WTC11 (cell line): Measurements from ENCODE around the gene TEX19. TPM values are rescaled to one million over a fixed set of nuclear protein-coding genes. Genes with fewer than 3 reads are reported as not detected.

Source experiments
- ATAC-seq: fragments of 200-7000 bp; cut with Tn5 transposase; 2 replicates; pipeline ENCODE4 v1.10.0; 2021; ENCODE audit warnings: mild to moderate bottlenecking, moderate library complexity
- CTCF ChIA-PET: fragments of 300-600 bp; sonication (Branson Sonifier 250); formaldehyde crosslinking; loops from one replicate; lab custom pipeline; 2021; ENCODE audit warnings: antibody characterized with exemption; lab: Charles Lee
- POLR2A ChIA-PET: fragments of 350-600 bp; sonication (Branson Sonifier 250); formaldehyde crosslinking; loops from one replicate; lab custom pipeline; 2021; ENCODE audit warnings: antibody characterized with exemption; lab: Charles Lee
- DNase-seq: peaks from one replicate; pipeline ENCODE4 v3.0.0; 2021; ENCODE audit warnings: low spot score
- H3K27ac Mint-ChIP-seq: 2 replicates; pipeline ENCODE4 v1.8.0; 2021; ENCODE audit warnings: mixed read lengths
- H3K27me3 Mint-ChIP-seq: 2 replicates; pipeline ENCODE4 v1.8.0; 2021; ENCODE audit warnings: low read depth, mild to moderate bottlenecking, moderate library complexity, mixed read lengths
- H3K36me3 Mint-ChIP-seq: 2 replicates; pipeline ENCODE4 v1.8.0; 2021; ENCODE audit warnings: mixed read lengths
- H3K4me1 Mint-ChIP-seq: 2 replicates; pipeline ENCODE4 v1.8.0; 2022; ENCODE audit warnings: mixed read lengths
- H3K4me3 Mint-ChIP-seq: 2 replicates; pipeline ENCODE4 v1.8.0; 2021; ENCODE audit warnings: mild to moderate bottlenecking, moderate library complexity, mixed read lengths
- H3K9me3 Mint-ChIP-seq: 2 replicates; pipeline ENCODE4 v1.8.0; 2021; ENCODE audit warnings: mixed read lengths
- IRF2 ChIP-seq: sonication (generic); formaldehyde crosslinking; IDR thresholded peaks from 2 replicates; pipeline ENCODE4 v1.8.0; 2022; ENCODE audit warnings: low read depth, missing genetic modification reagents, borderline replicate concordance
- NFATC4 ChIP-seq: fragments of 250-450 bp; sonication (Bioruptor Pico); IDR thresholded peaks from 2 replicates; pipeline ENCODE4 v1.9.0; 2021; ENCODE audit warnings: mild to moderate bottlenecking
- NFE2L1 ChIP-seq: sonication (generic); formaldehyde crosslinking; IDR thresholded peaks from 2 replicates; pipeline ENCODE4 v1.8.1; 2023; ENCODE audit warnings: missing genetic modification reagents
- OVOL2 ChIP-seq: fragments of 250-450 bp; sonication (Bioruptor Pico); IDR thresholded peaks from 2 replicates; pipeline ENCODE4 v1.9.0; 2021; ENCODE audit warnings: mild to moderate bottlenecking, borderline replicate concordance
- PRRX2 ChIP-seq: fragments of 250-450 bp; sonication (Bioruptor Pico); IDR thresholded peaks from 2 replicates; pipeline ENCODE4 v1.8.0; 2021; ENCODE audit warnings: mild to moderate bottlenecking
- ZNF219 ChIP-seq: sonication (generic); formaldehyde crosslinking; IDR thresholded peaks from 2 replicates; pipeline ENCODE4 v1.8.0; 2023; ENCODE audit warnings: missing genetic modification reagents, mild to moderate bottlenecking, borderline replicate concordance
- ZNF263 ChIP-seq: sonication (generic); formaldehyde crosslinking; IDR thresholded peaks from 2 replicates; pipeline ENCODE4 v1.8.1; 2022; ENCODE audit warnings: low read depth, mild to moderate bottlenecking, moderate library complexity, missing genetic modification reagents
- total RNA-seq: library from RNA; stranded (reverse); gene quantifications from 3 replicates; pipeline ENCODE4 v1.2.3, GENCODE V29; 2021
- TF ChIP-seq, protein P1 (sequence below): sonication (generic); formaldehyde crosslinking; IDR thresholded peaks from 2 replicates; pipeline ENCODE4 v1.8.1; 2023; ENCODE audit warnings: mild to moderate bottlenecking, missing genetic modification reagents, borderline replicate concordance
- TF ChIP-seq, protein P2 (sequence below): sonication (generic); formaldehyde crosslinking; IDR thresholded peaks from 2 replicates; pipeline ENCODE4 v1.8.1; 2022; ENCODE audit warnings: missing genetic modification reagents, borderline replicate concordance
- TF ChIP-seq, protein P3 (sequence below): sonication (generic); formaldehyde crosslinking; IDR thresholded peaks from 2 replicates; pipeline ENCODE4 v1.8.0; 2022; ENCODE audit warnings: mild to moderate bottlenecking, missing genetic modification reagents
- TF ChIP-seq, protein P4 (sequence below): sonication (generic); formaldehyde crosslinking; IDR thresholded peaks from 2 replicates; pipeline ENCODE4 v1.8.1; 2023; ENCODE audit warnings: mild to moderate bottlenecking, missing genetic modification reagents
- TF ChIP-seq, protein P5 (sequence below): fragments of 200-600 bp; IDR thresholded peaks from 2 replicates; pipeline ENCODE4 v1.8.0; 2022; ENCODE audit warnings: antibody characterized with exemption
- TF ChIP-seq, protein P6 (sequence below): fragments of 250-450 bp; sonication (Bioruptor Pico); IDR thresholded peaks from 2 replicates; pipeline ENCODE4 v1.9.0; 2021; ENCODE audit warnings: mild to moderate bottlenecking, borderline replicate concordance

Gene TEX19
- total RNA-seq, 1 experiment from 2014 or later = 1.4 TPM

DNA sequence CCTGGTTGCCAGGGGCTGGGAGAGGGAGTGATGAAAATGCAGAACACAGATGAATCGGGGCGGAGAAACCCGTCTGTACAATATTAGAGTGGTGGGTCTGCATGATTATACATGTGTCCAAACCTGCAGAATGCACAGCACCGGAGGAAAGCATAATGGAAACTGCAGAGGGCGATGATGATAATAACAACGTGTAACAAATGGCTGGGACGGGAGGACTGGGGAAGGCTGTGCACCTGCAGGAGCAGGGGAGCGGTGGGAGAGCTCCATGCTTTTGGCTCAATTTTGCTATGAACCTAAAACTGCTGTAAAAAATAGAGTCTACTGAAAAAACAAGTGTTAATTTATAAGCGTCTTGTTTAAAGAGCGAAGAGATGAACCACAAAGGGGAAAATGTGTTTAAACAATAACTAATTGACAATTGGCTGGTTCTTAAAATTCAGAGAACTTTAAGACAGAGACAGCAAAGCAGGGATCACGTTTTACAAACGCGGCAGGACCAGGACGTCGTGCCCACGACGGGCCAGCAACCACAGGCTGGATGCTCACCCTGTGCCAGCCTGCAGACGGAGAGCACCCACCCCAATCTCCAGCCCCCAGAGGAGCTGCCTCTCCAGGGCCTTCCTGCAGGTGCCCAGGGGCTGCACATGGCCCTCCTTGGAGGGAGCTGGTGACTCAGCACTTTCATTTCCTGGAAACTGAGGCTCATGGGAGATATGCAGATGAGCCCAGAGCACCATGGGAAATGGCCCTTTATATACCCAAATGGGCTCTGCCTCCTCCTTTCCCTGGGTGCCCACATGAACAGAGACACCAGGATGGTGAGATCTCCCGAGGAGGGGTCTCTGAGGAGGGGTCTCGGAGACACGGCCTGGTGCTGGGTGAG, at the start of gene TEX19 (continued):
- TF ChIP-seq, protein P1, sequence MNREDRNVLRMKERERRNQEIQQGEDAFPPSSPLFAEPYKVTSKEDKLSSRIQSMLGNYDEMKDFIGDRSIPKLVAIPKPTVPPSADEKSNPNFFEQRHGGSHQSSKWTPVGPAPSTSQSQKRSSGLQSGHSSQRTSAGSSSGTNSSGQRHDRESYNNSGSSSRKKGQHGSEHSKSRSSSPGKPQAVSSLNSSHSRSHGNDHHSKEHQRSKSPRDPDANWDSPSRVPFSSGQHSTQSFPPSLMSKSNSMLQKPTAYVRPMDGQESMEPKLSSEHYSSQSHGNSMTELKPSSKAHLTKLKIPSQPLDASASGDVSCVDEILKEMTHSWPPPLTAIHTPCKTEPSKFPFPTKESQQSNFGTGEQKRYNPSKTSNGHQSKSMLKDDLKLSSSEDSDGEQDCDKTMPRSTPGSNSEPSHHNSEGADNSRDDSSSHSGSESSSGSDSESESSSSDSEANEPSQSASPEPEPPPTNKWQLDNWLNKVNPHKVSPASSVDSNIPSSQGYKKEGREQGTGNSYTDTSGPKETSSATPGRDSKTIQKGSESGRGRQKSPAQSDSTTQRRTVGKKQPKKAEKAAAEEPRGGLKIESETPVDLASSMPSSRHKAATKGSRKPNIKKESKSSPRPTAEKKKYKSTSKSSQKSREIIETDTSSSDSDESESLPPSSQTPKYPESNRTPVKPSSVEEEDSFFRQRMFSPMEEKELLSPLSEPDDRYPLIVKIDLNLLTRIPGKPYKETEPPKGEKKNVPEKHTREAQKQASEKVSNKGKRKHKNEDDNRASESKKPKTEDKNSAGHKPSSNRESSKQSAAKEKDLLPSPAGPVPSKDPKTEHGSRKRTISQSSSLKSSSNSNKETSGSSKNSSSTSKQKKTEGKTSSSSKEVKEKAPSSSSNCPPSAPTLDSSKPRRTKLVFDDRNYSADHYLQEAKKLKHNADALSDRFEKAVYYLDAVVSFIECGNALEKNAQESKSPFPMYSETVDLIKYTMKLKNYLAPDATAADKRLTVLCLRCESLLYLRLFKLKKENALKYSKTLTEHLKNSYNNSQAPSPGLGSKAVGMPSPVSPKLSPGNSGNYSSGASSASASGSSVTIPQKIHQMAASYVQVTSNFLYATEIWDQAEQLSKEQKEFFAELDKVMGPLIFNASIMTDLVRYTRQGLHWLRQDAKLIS (CRISPR knock-in tag) = no peak
- TF ChIP-seq IRF2 (CRISPR knock-in tag) = no peak
- TF ChIP-seq, protein P2, sequence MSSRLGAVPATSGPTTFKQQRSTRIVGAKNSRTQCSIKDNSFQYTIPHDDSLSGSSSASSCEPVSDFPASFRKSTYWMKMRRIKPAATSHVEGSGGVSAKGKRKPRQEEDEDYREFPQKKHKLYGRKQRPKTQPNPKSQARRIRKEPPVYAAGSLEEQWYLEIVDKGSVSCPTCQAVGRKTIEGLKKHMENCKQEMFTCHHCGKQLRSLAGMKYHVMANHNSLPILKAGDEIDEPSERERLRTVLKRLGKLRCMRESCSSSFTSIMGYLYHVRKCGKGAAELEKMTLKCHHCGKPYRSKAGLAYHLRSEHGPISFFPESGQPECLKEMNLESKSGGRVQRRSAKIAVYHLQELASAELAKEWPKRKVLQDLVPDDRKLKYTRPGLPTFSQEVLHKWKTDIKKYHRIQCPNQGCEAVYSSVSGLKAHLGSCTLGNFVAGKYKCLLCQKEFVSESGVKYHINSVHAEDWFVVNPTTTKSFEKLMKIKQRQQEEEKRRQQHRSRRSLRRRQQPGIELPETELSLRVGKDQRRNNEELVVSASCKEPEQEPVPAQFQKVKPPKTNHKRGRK (CRISPR knock-in tag) = no peak

DNA sequence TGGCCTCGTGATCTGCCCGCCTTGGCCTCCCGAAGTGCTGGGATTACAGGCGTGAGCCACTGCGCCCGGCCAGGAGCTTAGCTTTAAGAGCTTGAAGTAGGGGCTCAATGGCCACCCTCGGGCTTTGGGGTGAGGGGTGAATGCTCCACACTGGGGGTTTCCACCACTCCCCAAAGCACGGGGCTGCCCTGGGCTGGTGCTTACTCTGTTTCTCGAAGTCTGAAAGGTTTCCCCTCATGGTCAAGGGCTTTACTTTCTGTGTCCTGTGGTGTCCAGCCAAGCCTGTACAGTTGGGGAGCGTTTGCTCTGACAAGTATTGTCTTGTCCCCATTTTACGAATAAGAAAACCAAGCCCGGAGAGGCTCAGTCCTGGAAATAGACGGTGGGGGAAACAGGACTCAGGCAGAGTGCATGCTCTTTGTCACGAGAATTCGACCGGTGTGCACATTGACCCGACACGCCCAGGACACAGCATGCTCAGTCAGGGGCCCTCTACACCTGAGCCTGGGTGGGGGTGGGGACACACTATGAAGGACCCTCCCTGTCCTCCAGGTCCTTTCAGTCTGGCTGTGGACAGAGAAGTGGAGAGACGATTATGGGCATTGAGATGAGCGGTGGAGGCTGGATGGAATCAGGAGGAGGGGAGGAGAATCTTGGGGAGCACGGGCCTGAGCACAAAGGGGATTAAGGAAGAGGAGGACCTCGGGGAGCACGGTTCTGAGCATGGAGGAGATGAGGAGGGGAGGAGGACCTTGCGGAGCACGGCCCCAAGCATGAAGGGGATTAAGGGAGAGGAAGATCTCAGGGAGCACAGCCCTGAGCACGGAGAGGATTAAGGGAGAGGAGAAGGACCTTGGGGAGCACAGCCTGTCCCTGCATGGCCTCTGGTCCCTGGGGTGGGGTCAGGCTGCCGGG, 49.1 kb upstream of the TEX19 start:
- TF ChIP-seq NFE2L1 (CRISPR knock-in tag) (no peak), PRRX2 (no peak), ZNF263 (CRISPR knock-in tag) (peak; percentile 81; the same call in 1 of the 2 replicates)
- TF ChIP-seq, protein P3, sequence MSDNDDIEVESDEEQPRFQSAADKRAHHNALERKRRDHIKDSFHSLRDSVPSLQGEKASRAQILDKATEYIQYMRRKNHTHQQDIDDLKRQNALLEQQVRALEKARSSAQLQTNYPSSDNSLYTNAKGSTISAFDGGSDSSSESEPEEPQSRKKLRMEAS (CRISPR knock-in tag) = no peak
- CTCF ChIA-PET = interaction anchor here (1.3 to 1.8 kb wide), 2 partner anchors 9 to 74 kb away, joined by 3 to 6 read pairs; no protein-coding TSS in a partner anchor
- Mint-ChIP-seq H3K27me3 (no peaks in the 10 kb centered on the region; the same call in 1 of the 2 replicates), H3K36me3 (no peaks in the 10 kb centered on the region), H3K4me1 (no peaks in the 10 kb centered on the region), H3K4me3 (no peak overlapping the region), H3K27ac (no peak overlapping the region; the same call in 1 of the 2 replicates), H3K9me3 (no peaks in the 10 kb centered on the region)
- POLR2A ChIA-PET = no interaction called here
- ATAC-seq (no peak), DNase-seq (no peak)

DNA sequence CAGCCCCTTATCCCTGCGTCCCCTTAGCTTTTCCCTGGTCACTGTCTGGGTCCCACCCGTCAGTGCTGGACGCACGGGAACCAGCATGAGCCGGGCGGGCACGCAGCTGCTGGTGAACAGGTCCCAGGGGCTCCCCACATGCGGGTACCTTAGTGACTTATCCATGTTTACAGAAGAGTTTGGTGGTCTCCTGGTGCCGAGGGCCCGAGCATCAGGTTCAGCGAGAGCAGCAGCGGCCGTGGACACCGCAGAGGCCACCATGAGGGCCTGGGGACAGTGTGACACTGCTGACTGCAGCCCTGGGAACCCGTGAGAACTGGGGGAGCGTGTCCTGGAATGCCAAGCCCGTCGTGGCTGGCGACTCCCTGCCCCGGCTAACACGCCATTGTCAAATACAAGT, 48.2 kb upstream of the TEX19 start:
- Mint-ChIP-seq H3K9me3 (no peaks in the 10 kb centered on the region), H3K4me1 (peaks cover 4% of the 10 kb centered on the region), H3K27me3 (0 out of 2 replicates have a peak, but pooled peaks cover 3% of the 10 kb centered on the region), H3K4me3 (no peak overlapping the region), H3K36me3 (no peaks in the 10 kb centered on the region), H3K27ac (no peak overlapping the region)
- CTCF ChIA-PET = interaction anchor here (1.3 to 1.8 kb wide), 2 partner anchors 10 to 74 kb away, joined by 3 to 6 read pairs; no protein-coding TSS in a partner anchor
- POLR2A ChIA-PET = no interaction called here
- ATAC-seq (no peak), DNase-seq (no peak)
- TF ChIP-seq OVOL2 (no peak), NFATC4 (CRISPR knock-in tag) (no peak), ZNF219 (CRISPR knock-in tag) (no peak)
- TF ChIP-seq, protein P4, sequence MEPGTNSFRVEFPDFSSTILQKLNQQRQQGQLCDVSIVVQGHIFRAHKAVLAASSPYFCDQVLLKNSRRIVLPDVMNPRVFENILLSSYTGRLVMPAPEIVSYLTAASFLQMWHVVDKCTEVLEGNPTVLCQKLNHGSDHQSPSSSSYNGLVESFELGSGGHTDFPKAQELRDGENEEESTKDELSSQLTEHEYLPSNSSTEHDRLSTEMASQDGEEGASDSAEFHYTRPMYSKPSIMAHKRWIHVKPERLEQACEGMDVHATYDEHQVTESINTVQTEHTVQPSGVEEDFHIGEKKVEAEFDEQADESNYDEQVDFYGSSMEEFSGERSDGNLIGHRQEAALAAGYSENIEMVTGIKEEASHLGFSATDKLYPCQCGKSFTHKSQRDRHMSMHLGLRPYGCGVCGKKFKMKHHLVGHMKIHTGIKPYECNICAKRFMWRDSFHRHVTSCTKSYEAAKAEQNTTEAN (CRISPR knock-in tag) = no peak
- TF ChIP-seq, protein P5, sequence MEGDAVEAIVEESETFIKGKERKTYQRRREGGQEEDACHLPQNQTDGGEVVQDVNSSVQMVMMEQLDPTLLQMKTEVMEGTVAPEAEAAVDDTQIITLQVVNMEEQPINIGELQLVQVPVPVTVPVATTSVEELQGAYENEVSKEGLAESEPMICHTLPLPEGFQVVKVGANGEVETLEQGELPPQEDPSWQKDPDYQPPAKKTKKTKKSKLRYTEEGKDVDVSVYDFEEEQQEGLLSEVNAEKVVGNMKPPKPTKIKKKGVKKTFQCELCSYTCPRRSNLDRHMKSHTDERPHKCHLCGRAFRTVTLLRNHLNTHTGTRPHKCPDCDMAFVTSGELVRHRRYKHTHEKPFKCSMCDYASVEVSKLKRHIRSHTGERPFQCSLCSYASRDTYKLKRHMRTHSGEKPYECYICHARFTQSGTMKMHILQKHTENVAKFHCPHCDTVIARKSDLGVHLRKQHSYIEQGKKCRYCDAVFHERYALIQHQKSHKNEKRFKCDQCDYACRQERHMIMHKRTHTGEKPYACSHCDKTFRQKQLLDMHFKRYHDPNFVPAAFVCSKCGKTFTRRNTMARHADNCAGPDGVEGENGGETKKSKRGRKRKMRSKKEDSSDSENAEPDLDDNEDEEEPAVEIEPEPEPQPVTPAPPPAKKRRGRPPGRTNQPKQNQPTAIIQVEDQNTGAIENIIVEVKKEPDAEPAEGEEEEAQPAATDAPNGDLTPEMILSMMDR = no peak
- TF ChIP-seq, protein P6, sequence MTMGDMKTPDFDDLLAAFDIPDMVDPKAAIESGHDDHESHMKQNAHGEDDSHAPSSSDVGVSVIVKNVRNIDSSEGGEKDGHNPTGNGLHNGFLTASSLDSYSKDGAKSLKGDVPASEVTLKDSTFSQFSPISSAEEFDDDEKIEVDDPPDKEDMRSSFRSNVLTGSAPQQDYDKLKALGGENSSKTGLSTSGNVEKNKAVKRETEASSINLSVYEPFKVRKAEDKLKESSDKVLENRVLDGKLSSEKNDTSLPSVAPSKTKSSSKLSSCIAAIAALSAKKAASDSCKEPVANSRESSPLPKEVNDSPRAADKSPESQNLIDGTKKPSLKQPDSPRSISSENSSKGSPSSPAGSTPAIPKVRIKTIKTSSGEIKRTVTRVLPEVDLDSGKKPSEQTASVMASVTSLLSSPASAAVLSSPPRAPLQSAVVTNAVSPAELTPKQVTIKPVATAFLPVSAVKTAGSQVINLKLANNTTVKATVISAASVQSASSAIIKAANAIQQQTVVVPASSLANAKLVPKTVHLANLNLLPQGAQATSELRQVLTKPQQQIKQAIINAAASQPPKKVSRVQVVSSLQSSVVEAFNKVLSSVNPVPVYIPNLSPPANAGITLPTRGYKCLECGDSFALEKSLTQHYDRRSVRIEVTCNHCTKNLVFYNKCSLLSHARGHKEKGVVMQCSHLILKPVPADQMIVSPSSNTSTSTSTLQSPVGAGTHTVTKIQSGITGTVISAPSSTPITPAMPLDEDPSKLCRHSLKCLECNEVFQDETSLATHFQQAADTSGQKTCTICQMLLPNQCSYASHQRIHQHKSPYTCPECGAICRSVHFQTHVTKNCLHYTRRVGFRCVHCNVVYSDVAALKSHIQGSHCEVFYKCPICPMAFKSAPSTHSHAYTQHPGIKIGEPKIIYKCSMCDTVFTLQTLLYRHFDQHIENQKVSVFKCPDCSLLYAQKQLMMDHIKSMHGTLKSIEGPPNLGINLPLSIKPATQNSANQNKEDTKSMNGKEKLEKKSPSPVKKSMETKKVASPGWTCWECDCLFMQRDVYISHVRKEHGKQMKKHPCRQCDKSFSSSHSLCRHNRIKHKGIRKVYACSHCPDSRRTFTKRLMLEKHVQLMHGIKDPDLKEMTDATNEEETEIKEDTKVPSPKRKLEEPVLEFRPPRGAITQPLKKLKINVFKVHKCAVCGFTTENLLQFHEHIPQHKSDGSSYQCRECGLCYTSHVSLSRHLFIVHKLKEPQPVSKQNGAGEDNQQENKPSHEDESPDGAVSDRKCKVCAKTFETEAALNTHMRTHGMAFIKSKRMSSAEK (CRISPR knock-in tag) = no peak
